GM12878 (cell line): Measurements from ENCODE around the gene BMERB1. TPM values are rescaled to one million over a fixed set of nuclear protein-coding genes. Genes with fewer than 3 reads are reported as not detected.

Experiments
- ATAC-seq: fragments of 200-7000 bp; cut with Tn5 transposase; 3 replicates; pipeline ENCODE4 v1.9.1; 2020; ENCODE audit warnings: mild to moderate bottlenecking, moderate library complexity
- BruUV-seq: library from RNA; stranded (reverse); fragments of 400-500 nt; replicated peaks from 2 replicates; lab custom pipeline; 2021; lab: Mats Ljungman, UMichigan
- CTCF ChIA-PET: fragments of 300-600 bp; sonication (Branson Sonifier 250); formaldehyde crosslinking; extraction: SDS; loops from one replicate; lab custom pipeline; 2021; ENCODE audit warnings: inconsistent platforms; lab: Yijun Ruan, JAX
- POLR2A ChIA-PET: fragments of 350-600 bp; formaldehyde crosslinking; extraction: SDS; loops from one replicate; lab custom pipeline; 2021; ENCODE audit warnings: inconsistent platforms; lab: Charles Lee
- RAD21 ChIA-PET: fragments of 300-600 bp; sonication (Branson Sonifier 250); formaldehyde crosslinking; loops from one replicate; lab custom pipeline; 2023; ENCODE audit warnings: antibody characterized with exemption; ENCODE audit not compliant: unreplicated experiment; lab: Charles Lee
- SMC1A ChIA-PET: fragments of 300-600 bp; sonication (Branson Sonifier 250); formaldehyde crosslinking; loops from one replicate; lab custom pipeline; 2023; ENCODE audit not compliant: unreplicated experiment, uncharacterized antibody; lab: Charles Lee
- DNase-seq: peaks from one replicate; pipeline ENCODE4 v3.0.0-alpha.2; 2011; ENCODE audit warnings: low read depth, low spot score
- FAIRE-seq: peaks from 3 replicates; lab custom pipeline; 2011; peaks lifted over from hg19 to GRCh38; lab: Jason Lieb, UNC
- H2AFZ ChIP-seq: 2 replicates; pipeline ENCODE4 v1.6.0; 2011; ENCODE audit warnings: low read depth, low read length, control low read depth; ENCODE audit not compliant: control insufficient read depth
- H3K27ac ChIP-seq: 2 replicates; pipeline ENCODE4 v1.5.1; 2011; ENCODE audit warnings: control low read depth; ENCODE audit not compliant: control insufficient read depth, insufficient read depth
- H3K27me3 ChIP-seq, 2 experiments: replicated peaks in 1 of 2; 2 replicates each; pipeline versions ENCODE4 v1.6.0 to v1.6.1; 2011; ENCODE audit warnings: low read length in 1 of 2; ENCODE audit not compliant: control insufficient read depth in 2 of 2, insufficient read depth in 2 of 2
- H3K36me3 ChIP-seq, 2 experiments: 2 replicates each; pipeline ENCODE4 v1.5.1; 2011; ENCODE audit warnings: low read length in 1 of 2; ENCODE audit not compliant: control insufficient read depth in 2 of 2, insufficient read depth in 2 of 2
- H3K4me1 ChIP-seq: 2 replicates; pipeline ENCODE4 v1.6.1; 2011; ENCODE audit warnings: mild to moderate bottlenecking, low read length, moderate library complexity, mixed read lengths; ENCODE audit not compliant: control insufficient read depth, insufficient read depth
- H3K4me2 ChIP-seq: 2 replicates; pipeline ENCODE4 v1.6.0; 2011; ENCODE audit warnings: control low read depth; ENCODE audit not compliant: control insufficient read depth, insufficient read depth
- H3K4me3 ChIP-seq: fragments of 200-600 bp; sonication (generic); 2 replicates; pipeline ENCODE4 v1.5.1; 2016
- H3K79me2 ChIP-seq: 2 replicates; pipeline ENCODE4 v1.6.0; 2011; ENCODE audit warnings: low read length; ENCODE audit not compliant: control insufficient read depth, insufficient read depth
- H3K9ac ChIP-seq: 2 replicates; pipeline ENCODE4 v1.8.0; 2011; ENCODE audit warnings: low read length, control low read depth, mixed read lengths; ENCODE audit not compliant: control insufficient read depth, insufficient read depth
- H3K9me3 ChIP-seq: replicated peaks from 3 replicates; pipeline ENCODE4 v1.5.1; 2011; ENCODE audit warnings: mild to moderate bottlenecking, low read length; ENCODE audit not compliant: control insufficient read depth, insufficient read depth
- H4K20me1 ChIP-seq: 2 replicates; pipeline ENCODE4 v1.6.0; 2011; ENCODE audit not compliant: control insufficient read depth, insufficient read depth
- ATF7 ChIP-seq: fragments of 450-650 bp; IDR thresholded peaks from 2 replicates; pipeline ENCODE4 v1.6.1; 2016; ENCODE audit warnings: low read depth, mild to moderate bottlenecking
- BRCA1 ChIP-seq: IDR thresholded peaks from 2 replicates; pipeline ENCODE4 v1.6.1; 2011; ENCODE audit warnings: low read depth, low read length, improper control_type of control experiment
- CHD4 ChIP-seq: fragments of 200-600 bp; sonication (generic); IDR thresholded peaks from 2 replicates; pipeline ENCODE4 v1.6.1; 2016; ENCODE audit warnings: mild to moderate bottlenecking
- CREB1 ChIP-seq: IDR thresholded peaks from 2 replicates; pipeline ENCODE4 v1.6.1; 2012; ENCODE audit warnings: low read depth, mild to moderate bottlenecking, inconsistent platforms
- ESRRA ChIP-seq: IDR thresholded peaks from 2 replicates; pipeline ENCODE4 v1.6.1; 2012; ENCODE audit warnings: mild to moderate bottlenecking, low read length, improper control_type of control experiment
- JUND ChIP-seq: IDR thresholded peaks from 2 replicates; pipeline ENCODE4 v1.6.1; 2012; ENCODE audit warnings: low read depth, mild to moderate bottlenecking, low read length, improper control_type of control experiment, moderate library complexity
- KDM1A ChIP-seq: fragments of 200-600 bp; sonication (generic); IDR thresholded peaks from 2 replicates; pipeline ENCODE4 v1.6.1; 2016; ENCODE audit warnings: borderline replicate concordance
- MXI1 ChIP-seq: fragments of 150-350 bp; IDR thresholded peaks from 2 replicates; pipeline ENCODE4 v1.6.1; 2011; ENCODE audit warnings: low read depth, mild to moderate bottlenecking, inconsistent platforms, low read length, improper control_type of control experiment
- POLR2AphosphoS2 ChIP-seq: IDR thresholded peaks from 2 replicates; pipeline ENCODE4 v1.6.1; 2011; ENCODE audit warnings: low read depth, mild to moderate bottlenecking, low read length, improper control_type of control experiment, moderate library complexity
- RB1 ChIP-seq: fragments of 450-650 bp; formaldehyde crosslinking; IDR thresholded peaks from 2 replicates; pipeline ENCODE4 v1.6.1; 2017; ENCODE audit warnings: mild to moderate bottlenecking, borderline replicate concordance
- RBBP5 ChIP-seq: fragments of 200-600 bp; sonication (generic); conservative IDR thresholded peaks from 2 replicates; pipeline ENCODE4 v1.6.1; 2016
- RFX5 ChIP-seq: IDR thresholded peaks from 2 replicates; pipeline ENCODE4 v1.6.1; 2011; ENCODE audit warnings: low read depth, low read length, improper control_type of control experiment
- SREBF2 ChIP-seq: IDR thresholded peaks from 2 replicates; pipeline ENCODE4 v1.6.1; 2012; ENCODE audit warnings: mild to moderate bottlenecking, low read length
- SUZ12 ChIP-seq: fragments of 200-600 bp; sonication (generic); IDR thresholded peaks from one replicate; pipeline ENCODE4 v1.6.1; 2018; ENCODE audit warnings: antibody characterized with exemption, mild to moderate bottlenecking; ENCODE audit not compliant: unreplicated experiment
- YY1 ChIP-seq: IDR thresholded peaks from 2 replicates; pipeline ENCODE4 v1.6.1; 2011; ENCODE audit warnings: low read depth, mild to moderate bottlenecking, low read length
- ZNF207 ChIP-seq: fragments of 450-650 bp; IDR thresholded peaks from 2 replicates; pipeline ENCODE4 v1.6.1; 2014; ENCODE audit warnings: antibody characterized with exemption, mild to moderate bottlenecking, borderline replicate concordance
- ZSCAN29 ChIP-seq: fragments of 450-650 bp; IDR thresholded peaks from 2 replicates; pipeline ENCODE4 v1.6.1; 2017; ENCODE audit warnings: mild to moderate bottlenecking, moderate library complexity
- WGBS: methylation state at CpG from one replicate; pipeline ENCODE4 v1.1.6; 2016; ENCODE audit warnings: low lambda C conversion rate; ENCODE audit not compliant: insufficient replicate concordance, insufficient coverage; ENCODE audit errors: missing lambda C conversion rate; 5-methylcytosine and 5-hydroxymethylcytosine counted together
- in situ Hi-C: fragments of 300-500 bp; cut with MboI; formaldehyde crosslinking; loops from 9 replicates; pipeline ENCODE4 v1.14.3; 2018; ENCODE audit warnings: mixed read lengths
- intact Hi-C: fragments of 100-400 bp; cut with micrococcal nuclease; formaldehyde crosslinking; loops from one replicate; pipeline ENCODE4 v1.14.2; 2022; ENCODE audit not compliant: unreplicated experiment
- polyA plus RNA-seq, 11 experiments: library from polyadenylated mRNA; depleted of rRNA in 4 of 11; unstranded in 6 of 11; stranded (reverse) in 5 of 11; fragments of >200 nt; fragmentation: Nextera tagmentation in 4 of 11; fragmentation: Illumina TruSeq in 1 of 11; extraction: Ambion mirVana in 4 of 11; extraction: Trizol in 1 of 11; gene quantifications; 1 replicate in 1 of 11; 2 replicates in 10 of 11; pipeline versions ENCODE4 v1.2.1 to v1.2.3, GENCODE V29; 2011 to 2016; ENCODE audit warnings: inconsistent platforms in 2 of 11, missing spikeins in 2 of 11, low read depth in 1 of 11
- total RNA-seq, 4 experiments: library from RNA; depleted of rRNA in 3 of 4; stranded (reverse); fragments of >200 nt in 3 of 4; fragmentation: Illumina TruSeq in 1 of 4; extraction: Trizol in 1 of 4; gene quantifications; 2 replicates each; pipeline versions ENCODE4 v1.2.1 to v1.2.3, GENCODE V29; 2013 to 2021
- TF ChIP-seq, protein P1 (sequence below): IDR thresholded peaks from 2 replicates; pipeline ENCODE4 v1.6.1; 2012; ENCODE audit warnings: mild to moderate bottlenecking, low read depth, low read length
- TF ChIP-seq, protein P2 (sequence below): fragments of 450-650 bp; IDR thresholded peaks from 2 replicates; pipeline ENCODE4 v1.6.1; 2016; ENCODE audit warnings: mild to moderate bottlenecking

The BMERB1 gene
- total and polyA plus RNA-seq, 10 of the 15 experiments (the other 5 are each of a cell fraction or from before 2014, with no cell fraction given), result 0.05 to 0.68 (median 0.34) TPM

DNA sequence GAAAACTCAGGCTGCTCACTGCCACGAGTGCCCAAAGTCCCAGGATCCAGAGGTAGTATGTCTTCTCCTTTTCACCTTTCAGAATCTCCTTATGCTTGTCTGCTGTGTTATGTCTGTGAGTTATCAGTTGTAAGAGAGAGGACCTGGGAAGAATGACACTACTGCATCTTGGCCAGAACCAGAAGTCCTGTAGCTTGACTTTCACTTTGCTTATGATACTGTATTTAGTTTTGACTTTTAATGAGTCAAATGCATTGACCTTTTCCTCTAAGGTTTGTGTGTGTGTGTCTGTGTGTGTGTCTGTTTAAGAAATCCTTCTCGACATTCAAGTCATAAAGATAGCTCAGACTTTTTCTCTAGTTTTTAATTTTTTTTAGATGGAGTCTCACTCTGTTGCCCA lies 43.4 kb downstream of the BMERB1 start:
- in situ Hi-C loops (no loop called here), intact Hi-C loops (no loop called here)
- ChIA-PET POLR2A (no interaction called here), CTCF (no interaction called here), SMC1A (no interaction called here), RAD21 (no interaction called here)
- peaks cover 2% of the 10 kb centered on the region; the same call in 2 of the 3 replicates for H3K9me3 ChIP-seq
- WGBS, result 11% methylated on average over 2 of the region's 2 CpGs
- H3K4me1 ChIP-seq, result no peaks in the 10 kb centered on the region
- no peaks in the 10 kb centered on the region for H4K20me1 ChIP-seq
- BruUV-seq, result no TSS peak
- no peak overlapping the region for H3K9ac ChIP-seq
- H2AFZ ChIP-seq, result no peak overlapping the region
- H3K36me3 ChIP-seq, result no peaks in the 10 kb centered on the region
- H3K4me3 ChIP-seq, result no peak overlapping the region
- FAIRE-seq (no peak), DNase-seq (no peak), ATAC-seq (no peak)
- no peak overlapping the region for H3K4me2 ChIP-seq
- no peak overlapping the region for H3K27ac ChIP-seq
- no peaks in the 10 kb centered on the region for H3K27me3 ChIP-seq
- TF ChIP-seq RBBP5, result no peak
- TF ChIP-seq BRCA1, result no peak
- no peak for TF ChIP-seq YY1
- no peak for TF ChIP-seq SREBF2
- TF ChIP-seq RFX5, result no peak
- TF ChIP-seq CREB1, result no peak
- no peak for TF ChIP-seq SUZ12
- no peak for TF ChIP-seq ESRRA
- TF ChIP-seq ZNF207, result no peak
- TF ChIP-seq, protein P1, sequence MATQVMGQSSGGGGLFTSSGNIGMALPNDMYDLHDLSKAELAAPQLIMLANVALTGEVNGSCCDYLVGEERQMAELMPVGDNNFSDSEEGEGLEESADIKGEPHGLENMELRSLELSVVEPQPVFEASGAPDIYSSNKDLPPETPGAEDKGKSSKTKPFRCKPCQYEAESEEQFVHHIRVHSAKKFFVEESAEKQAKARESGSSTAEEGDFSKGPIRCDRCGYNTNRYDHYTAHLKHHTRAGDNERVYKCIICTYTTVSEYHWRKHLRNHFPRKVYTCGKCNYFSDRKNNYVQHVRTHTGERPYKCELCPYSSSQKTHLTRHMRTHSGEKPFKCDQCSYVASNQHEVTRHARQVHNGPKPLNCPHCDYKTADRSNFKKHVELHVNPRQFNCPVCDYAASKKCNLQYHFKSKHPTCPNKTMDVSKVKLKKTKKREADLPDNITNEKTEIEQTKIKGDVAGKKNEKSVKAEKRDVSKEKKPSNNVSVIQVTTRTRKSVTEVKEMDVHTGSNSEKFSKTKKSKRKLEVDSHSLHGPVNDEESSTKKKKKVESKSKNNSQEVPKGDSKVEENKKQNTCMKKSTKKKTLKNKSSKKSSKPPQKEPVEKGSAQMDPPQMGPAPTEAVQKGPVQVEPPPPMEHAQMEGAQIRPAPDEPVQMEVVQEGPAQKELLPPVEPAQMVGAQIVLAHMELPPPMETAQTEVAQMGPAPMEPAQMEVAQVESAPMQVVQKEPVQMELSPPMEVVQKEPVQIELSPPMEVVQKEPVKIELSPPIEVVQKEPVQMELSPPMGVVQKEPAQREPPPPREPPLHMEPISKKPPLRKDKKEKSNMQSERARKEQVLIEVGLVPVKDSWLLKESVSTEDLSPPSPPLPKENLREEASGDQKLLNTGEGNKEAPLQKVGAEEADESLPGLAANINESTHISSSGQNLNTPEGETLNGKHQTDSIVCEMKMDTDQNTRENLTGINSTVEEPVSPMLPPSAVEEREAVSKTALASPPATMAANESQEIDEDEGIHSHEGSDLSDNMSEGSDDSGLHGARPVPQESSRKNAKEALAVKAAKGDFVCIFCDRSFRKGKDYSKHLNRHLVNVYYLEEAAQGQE, result no peak
- TF ChIP-seq MXI1, result no peak
- no peak for TF ChIP-seq KDM1A
- TF ChIP-seq CHD4, result no peak
- no peak for TF ChIP-seq ZSCAN29
- no peak for TF ChIP-seq RB1
- no peak for TF ChIP-seq ATF7
- TF ChIP-seq, protein P2, sequence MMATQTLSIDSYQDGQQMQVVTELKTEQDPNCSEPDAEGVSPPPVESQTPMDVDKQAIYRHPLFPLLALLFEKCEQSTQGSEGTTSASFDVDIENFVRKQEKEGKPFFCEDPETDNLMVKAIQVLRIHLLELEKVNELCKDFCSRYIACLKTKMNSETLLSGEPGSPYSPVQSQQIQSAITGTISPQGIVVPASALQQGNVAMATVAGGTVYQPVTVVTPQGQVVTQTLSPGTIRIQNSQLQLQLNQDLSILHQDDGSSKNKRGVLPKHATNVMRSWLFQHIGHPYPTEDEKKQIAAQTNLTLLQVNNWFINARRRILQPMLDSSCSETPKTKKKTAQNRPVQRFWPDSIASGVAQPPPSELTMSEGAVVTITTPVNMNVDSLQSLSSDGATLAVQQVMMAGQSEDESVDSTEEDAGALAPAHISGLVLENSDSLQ, result no peak
- TF ChIP-seq POLR2AphosphoS2, result no peak
- TF ChIP-seq JUND, result no peak
- no peaks in the 10 kb centered on the region for H3K79me2 ChIP-seq
